D721Med (cell line): ENCODE measurements around the gene JARID2.
"Not testable (repeated sequence)": the region's sequence is repeated elsewhere in the genome, so short reads cannot be mapped to it uniquely, and the experiment has no call there.

Source experiments
- DNase-seq: peaks from one replicate; pipeline ENCODE4 v3.0.0; 2011; ENCODE audit warnings: low spot score; ENCODE audit not compliant: insufficient read length
- FAIRE-seq: peaks from 2 replicates; lab custom pipeline; 2011; peaks lifted over from hg19 to GRCh38; lab: Jason Lieb, UNC
- TF ChIP-seq, protein P1 (sequence below): IDR thresholded peaks from 2 replicates; pipeline ENCODE4 v1.5.1; 2012; ENCODE audit warnings: mild to moderate bottlenecking, control low read depth; ENCODE audit not compliant: insufficient read depth; ENCODE audit errors: missing control alignments

Gene JARID2

DNA sequence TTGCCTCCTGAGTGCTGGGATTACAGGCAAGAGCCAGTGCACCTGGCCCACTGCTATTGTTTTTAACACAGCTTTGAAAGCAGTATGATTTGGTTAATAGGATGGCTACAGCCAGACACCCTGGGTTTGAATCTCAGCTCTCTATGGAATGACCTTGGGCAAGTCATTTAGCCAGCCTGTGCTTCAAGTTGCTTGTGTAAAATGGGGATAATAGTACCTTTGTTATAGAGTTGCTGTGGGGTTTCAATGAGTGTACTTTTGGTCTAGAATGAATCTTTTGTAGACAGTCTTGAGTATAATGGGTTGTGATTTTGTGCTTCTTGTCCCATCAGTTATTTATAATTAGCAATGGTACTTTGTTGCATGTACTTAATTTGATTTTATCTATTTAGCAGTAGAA lies 70.9 kb downstream of the JARID2 start:
- DNase-seq (no peak), FAIRE-seq (no peak)
- TF ChIP-seq, protein P1, sequence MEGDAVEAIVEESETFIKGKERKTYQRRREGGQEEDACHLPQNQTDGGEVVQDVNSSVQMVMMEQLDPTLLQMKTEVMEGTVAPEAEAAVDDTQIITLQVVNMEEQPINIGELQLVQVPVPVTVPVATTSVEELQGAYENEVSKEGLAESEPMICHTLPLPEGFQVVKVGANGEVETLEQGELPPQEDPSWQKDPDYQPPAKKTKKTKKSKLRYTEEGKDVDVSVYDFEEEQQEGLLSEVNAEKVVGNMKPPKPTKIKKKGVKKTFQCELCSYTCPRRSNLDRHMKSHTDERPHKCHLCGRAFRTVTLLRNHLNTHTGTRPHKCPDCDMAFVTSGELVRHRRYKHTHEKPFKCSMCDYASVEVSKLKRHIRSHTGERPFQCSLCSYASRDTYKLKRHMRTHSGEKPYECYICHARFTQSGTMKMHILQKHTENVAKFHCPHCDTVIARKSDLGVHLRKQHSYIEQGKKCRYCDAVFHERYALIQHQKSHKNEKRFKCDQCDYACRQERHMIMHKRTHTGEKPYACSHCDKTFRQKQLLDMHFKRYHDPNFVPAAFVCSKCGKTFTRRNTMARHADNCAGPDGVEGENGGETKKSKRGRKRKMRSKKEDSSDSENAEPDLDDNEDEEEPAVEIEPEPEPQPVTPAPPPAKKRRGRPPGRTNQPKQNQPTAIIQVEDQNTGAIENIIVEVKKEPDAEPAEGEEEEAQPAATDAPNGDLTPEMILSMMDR: no peak

- TF ChIP-seq, protein P1: no peak
- no peak for FAIRE-seq
- DNase-seq: no peak
These were observed 71.4 kb downstream of the JARID2 start for GRCh38 chr6:15317251-15317650.

DNA sequence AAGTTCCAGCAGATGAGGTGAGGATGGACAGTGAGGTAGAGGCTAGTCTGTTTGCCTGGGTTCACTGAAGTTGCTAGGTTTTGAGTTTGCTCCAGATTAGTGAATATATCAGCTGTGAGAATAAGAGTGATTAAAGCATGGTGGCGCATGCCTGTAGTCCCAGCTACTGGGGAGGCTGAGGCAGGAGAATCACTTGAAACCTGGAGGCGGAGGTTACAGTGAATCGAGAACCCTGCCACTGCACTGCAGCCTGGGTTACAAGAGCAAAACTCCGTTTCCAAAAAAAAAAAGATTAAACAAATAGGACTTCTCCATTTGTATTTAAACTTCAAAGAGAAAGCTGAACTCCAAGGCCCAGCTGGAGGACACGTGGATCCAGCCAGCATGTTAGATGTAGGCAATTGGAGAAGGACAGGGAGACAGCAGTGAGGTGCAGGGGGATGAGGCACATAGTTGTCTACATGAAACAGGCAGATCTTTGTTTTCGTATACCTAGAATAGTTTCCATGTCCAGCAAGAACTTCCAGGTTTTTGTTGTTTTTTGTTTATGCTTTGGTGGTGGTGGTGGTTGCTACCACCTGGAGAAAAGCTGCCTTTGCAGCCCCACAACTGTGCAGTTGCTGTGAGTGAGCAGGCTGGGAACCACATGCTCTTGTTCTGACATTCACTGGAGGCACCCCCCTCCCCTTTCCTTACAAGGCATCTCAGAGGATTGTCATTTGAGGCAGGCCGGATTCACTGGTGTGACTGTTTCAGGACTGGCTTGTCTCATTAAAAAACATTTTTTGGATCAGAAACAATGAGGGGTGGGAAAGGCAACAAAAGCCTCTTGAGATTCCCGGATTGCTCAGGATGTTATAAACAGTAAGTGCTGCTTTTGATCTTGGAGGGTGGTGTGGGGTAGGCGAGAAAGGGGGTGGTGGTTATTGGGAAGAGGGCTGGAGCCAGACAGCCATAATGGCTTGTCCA lies 72.3 kb downstream of the JARID2 start:
- no peak for FAIRE-seq
- no peak for DNase-seq
- TF ChIP-seq, protein P1: no peak

DNA sequence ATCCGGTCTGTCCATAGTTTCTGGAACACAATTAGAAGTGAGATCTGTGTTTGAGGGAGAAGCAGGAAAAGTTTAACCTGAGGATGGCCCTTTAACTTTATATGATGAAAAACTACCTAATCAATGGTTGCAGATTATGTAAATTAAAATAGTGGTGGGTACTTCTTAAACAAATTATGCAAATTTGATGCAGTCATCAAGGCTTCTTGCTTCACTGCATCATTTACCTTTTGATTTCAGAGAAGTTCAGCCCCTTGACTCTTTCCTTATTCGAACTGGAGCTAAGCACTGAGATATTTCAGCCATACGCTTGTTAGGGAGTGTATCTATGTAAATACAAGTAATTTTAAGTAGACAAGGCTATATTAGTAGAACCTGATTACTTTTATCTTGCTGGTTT lies 73.8 kb downstream of the JARID2 start:
- DNase-seq: no peak
- no peak for FAIRE-seq
- TF ChIP-seq, protein P1: no peak

DNA sequence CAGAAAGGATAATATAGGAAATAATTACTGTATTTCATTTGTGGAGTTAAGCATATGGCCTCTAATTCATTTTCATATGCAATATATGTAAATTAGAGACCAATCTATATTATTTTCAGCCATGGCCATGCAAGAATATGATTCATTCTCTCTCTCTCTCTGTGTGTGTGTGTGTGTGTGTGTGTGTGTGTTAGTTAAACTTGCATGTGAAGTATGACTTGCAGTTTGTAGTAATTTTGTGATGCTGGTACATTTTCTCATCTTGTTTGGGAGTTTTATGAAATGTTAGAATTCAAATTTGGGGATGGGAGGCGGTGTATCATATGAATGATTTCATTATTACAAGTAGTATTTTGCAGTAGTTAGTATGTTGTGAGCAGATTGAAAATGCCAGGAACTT lies 74.8 kb downstream of the JARID2 start:
- no peak for DNase-seq
- TF ChIP-seq, protein P1: no peak
- FAIRE-seq: no peak

DNA sequence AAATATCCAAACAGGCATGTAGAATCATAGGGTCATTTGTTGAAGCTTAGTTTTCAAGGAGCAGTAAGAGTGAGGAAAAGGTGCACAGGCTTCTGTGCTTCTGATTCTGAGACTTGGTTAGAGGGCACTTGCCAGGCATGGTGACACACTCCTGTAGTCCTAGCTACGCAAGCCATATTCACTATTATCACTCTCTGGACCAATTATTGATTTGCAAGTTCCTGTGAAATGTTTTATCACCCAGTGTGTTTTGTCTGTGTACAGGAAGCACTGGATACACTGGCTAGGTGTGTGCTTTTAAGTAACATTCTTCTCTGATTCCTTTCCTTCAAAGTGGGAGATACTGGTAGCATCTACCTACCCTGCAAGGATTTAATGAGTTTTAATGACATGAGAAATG lies 76.3 kb downstream of the JARID2 start:
- DNase-seq (no peak), FAIRE-seq (no peak)
- TF ChIP-seq, protein P1: no peak

DNA sequence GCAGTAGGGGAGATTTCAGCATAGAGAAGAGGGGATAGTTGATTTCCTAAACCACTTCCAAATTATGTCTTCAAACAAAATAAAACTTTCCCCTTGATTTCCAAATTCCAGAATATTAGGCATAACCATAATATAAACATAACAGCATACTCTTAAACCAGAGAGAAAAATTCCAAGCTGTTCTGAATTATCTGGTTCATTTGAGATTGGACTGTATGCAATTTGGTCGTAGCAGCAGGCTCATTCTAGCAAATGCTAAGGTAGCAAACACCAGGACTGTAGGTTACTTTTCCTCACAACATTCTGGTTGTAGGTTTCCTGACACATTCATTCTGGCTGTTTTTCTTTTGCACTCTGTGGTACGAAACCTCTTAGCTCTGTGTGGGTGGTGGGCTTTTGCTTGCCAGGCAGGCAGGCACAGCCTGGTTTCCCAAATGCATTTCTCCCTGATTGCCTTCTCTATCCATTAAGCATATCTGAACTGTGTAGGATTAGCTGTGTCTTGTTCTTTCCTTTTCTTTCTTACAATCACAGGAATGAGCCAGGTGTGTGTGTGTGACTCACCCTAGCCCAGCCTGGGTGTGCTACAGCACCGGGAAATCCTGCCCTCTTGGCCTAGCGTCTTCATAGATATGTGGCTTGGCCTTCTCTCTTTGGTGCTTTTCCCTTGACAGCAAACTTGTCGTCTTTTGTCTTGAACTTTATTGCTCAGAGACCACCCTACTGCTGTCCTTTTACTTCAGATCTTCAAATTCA lies 77.1 kb downstream of the JARID2 start:
- TF ChIP-seq, protein P1: no peak
- no peak for DNase-seq
- no peak for FAIRE-seq

GRCh38 chr6:15323611-15324010 lies 77.7 kb downstream of the JARID2 start:
- not testable (repeated sequence) for FAIRE-seq, DNase-seq
